Heart right ventricle (tissue), 16 donors: Measurements from ENCODE around the gene EMC9. TPM values are rescaled to one million over a fixed set of nuclear protein-coding genes. Genes with fewer than 3 reads are reported as not detected.

Experiments
- ATAC-seq, 8 donors: fragments of 200-7000 bp; cut with Tn5 transposase; one replicate each; pipeline ENCODE4 v1.9.1; 2020; ENCODE audit warnings: mild to moderate bottlenecking in 8 of 8, moderate library complexity in 8 of 8, moderate number of reproducible peaks in 1 of 8
- DNase-seq, 2 donors: peaks; one replicate each; pipeline ENCODE4 v3.0.0-alpha.2; 2020
- H3K27ac ChIP-seq, 10 donors: fragments of 200-600 bp; sonication (generic) in 2 of 10; one replicate each; pipeline versions ENCODE4 v1.5.0 to v1.8.0; 2020 to 2022; ENCODE audit warnings: mild to moderate bottlenecking in 3 of 10
- H3K27me3 ChIP-seq, 7 donors: fragments of 200-600 bp; one replicate each; pipeline ENCODE4 v1.8.0; 2021 to 2022; ENCODE audit warnings: mild to moderate bottlenecking in 2 of 7
- H3K36me3 ChIP-seq, 9 donors: fragments of 200-600 bp; sonication (generic) in 1 of 9; one replicate each; pipeline versions ENCODE4 v1.5.0 to v1.8.0; 2020 to 2022; ENCODE audit warnings: mild to moderate bottlenecking in 2 of 9
- H3K4me1 ChIP-seq, 9 donors: fragments of 200-600 bp; sonication (generic) in 1 of 9; one replicate each; pipeline versions ENCODE4 v1.5.0 to v1.8.0; 2020 to 2022; ENCODE audit warnings: mild to moderate bottlenecking in 4 of 9
- H3K4me3 ChIP-seq, 10 donors: fragments of 200-600 bp; sonication (generic) in 2 of 10; one replicate each; pipeline versions ENCODE4 v1.5.0 to v1.8.0; 2020 to 2022; ENCODE audit warnings: mild to moderate bottlenecking in 7 of 10, moderate library complexity in 2 of 10
- H3K9me3 ChIP-seq, 11 donors: fragments of 200-600 bp in 10 of 11; sonication (generic) in 2 of 11; one replicate each; pipeline versions ENCODE4 v1.5.0 to v1.8.0; 2013 to 2022; ENCODE audit warnings: mild to moderate bottlenecking in 2 of 11, control low read depth in 1 of 11, moderate library complexity in 1 of 11
- CTCF ChIP-seq, 9 donors: fragments of 200-600 bp; sonication (generic) in 2 of 9; IDR thresholded peaks; one replicate each; pipeline versions ENCODE4 v1.5.0 to v1.8.0; 2021 to 2022; ENCODE audit warnings: antibody characterized with exemption in 9 of 9, mild to moderate bottlenecking in 5 of 9, moderate library complexity in 1 of 9
- WGBS, 2 donors: extraction: QIAGEN DNeasy Blood & Tissue Kit; methylation state at CpG; one replicate each; pipeline ENCODE4 v1.1.7; 2013; ENCODE audit warnings: inconsistent platforms in 1 of 2; 5-methylcytosine and 5-hydroxymethylcytosine counted together
- intact Hi-C, 10 donors: fragments of 100-400 bp; cut with DNase I; formaldehyde crosslinking; loops; one replicate each; pipeline versions ENCODE4 v1.11.1 to v1.14.2; 2022
- polyA plus RNA-seq, 2 donors: library from polyadenylated mRNA; stranded (reverse); fragments of 200-250 nt; gene quantifications; one replicate each; pipeline ENCODE4 v1.2.3, GENCODE V29; 2013
- total RNA-seq, 10 donors: library from RNA; stranded (reverse); fragmentation: NEBNext Ultra II Directional in 3 of 10; extraction: Animal tissue kit (Norgen Biotek cat#: 25700) in 3 of 10; gene quantifications; one replicate each; pipeline versions ENCODE4 v1.2.1 to v1.2.4, GENCODE V29; 2021 to 2023
- donor health status: Arrhythmogenic right ventricular cardiomyopathy.
- donor health status: ischemic (EF 13 %, LVEDD 7.1; RV severe dilation, severe dysfunction).
- donor health status: healthy with polysubstance abuse.
- donor health status: DM: no; HTN: yes; CAD: no.
- donor health status: DM: no; HTN: no; CAD: no.
- donor health status: ischemic (EF 25% LVEDD 6.9; RV normal size, moderate dysfunction).
- donor health status: ischemic (EF 25% LVEDD 5.7; RV mildly dilated, moderate dysfunction).
- donor health status: healthy.
- donor health status: DM: yes; HTN: yes; CAD: no.
- donor health status: Ischemic cardiomyopathy.
- donor health status: ischemic (EF 35%, LVEDD 5.7; RV mildly dilated, moderate dysfunction).
- donor health status: nonischemic (EF 11% LVEDD 7.7; RV severe dilation, severe dysfunction).
- donor health status: DM: yes; HTN: yes; CAD: no.
- donor health status: PGD.
- donor health status: ischemic (EF 29% LVEDD 5.4; RV normal size, mild dysfunction).
- donor health status: nonischemic (EF 23%, LVEDD 6.1; RV moderate dilation, normal function).

EMC9 gene
- total and polyA plus RNA-seq, 12 donors = 10.2 to 44.3 (median 14.4) TPM

GRCh38 chr14:24114532-24115421 is 26.6 kb downstream of the EMC9 start, which contains the start of the genes DCAF11 and NRL:
TSS of gene DCAF11 (plus strand) at chr14:24114777. CDS start at chr14:24115595, 818 bp downstream.
TSS of gene NRL (minus strand) at chr14:24114949. CDS start at chr14:24082848, 32,101 bp downstream.
- TF ChIP-seq CTCF (IDR thresholded peaks at IDR 0.05) = peak in 2 of 9 donors; percentile 6 to 15
- H3K27me3 ChIP-seq = no peaks in the 10 kb centered on the region
- peaks cover 0 to 36% (median 29%) of the 10 kb centered on the region in 9 donors for H3K36me3 ChIP-seq
- H3K4me1 ChIP-seq = peaks cover 6 to 32% (median 17%) of the 10 kb centered on the region in 9 donors
- ATAC-seq (peak; percentile 94 to 96 (median 96)), DNase-seq (peak; percentile 98 to 99)
- WGBS, 2 donors = 0% methylated on average over 64 to 65 of the region's 65 CpGs
- H3K27ac ChIP-seq = peak within 1 kb of the TSS; percentile 90 to 99 (median 98)
- peak within 1 kb of the TSS; percentile 34 to 80 (median 69) for H3K4me3 ChIP-seq
- H3K9me3 ChIP-seq = no peaks in the 10 kb centered on the region
- intact Hi-C loops = loop anchor here in 4 of 10 donors (1.0 to 5.0 kb wide), 6 partner anchors 16 to 48 kb away; partner anchors contain the start of genes PSME2 (in 3 of the 4), RNF31 (in 3 of the 4), FITM1 (in 2 of the 4) and EMC9 (in 1 of the 4)

GRCh38 chr14:24113801-24114531 is 27.4 kb downstream of the EMC9 start:
- H3K27ac ChIP-seq = peak overlapping the region; percentile 90 to 99 (median 98)
- no peak for TF ChIP-seq CTCF (IDR thresholded peaks at IDR 0.05)
- peaks cover 6 to 35% (median 17%) of the 10 kb centered on the region in 9 donors for H3K4me1 ChIP-seq
- H3K9me3 ChIP-seq = no peaks in the 10 kb centered on the region
- peak; percentile 39 to 76 (median 64) for ATAC-seq
- whole genome bisulfite sequencing, 2 donors = 0% methylated on average over 42 of the region's 42 CpGs
- H3K36me3 ChIP-seq = peaks cover 0 to 28% (median 21%) of the 10 kb centered on the region in 9 donors
- intact Hi-C loops = loop anchor here in 4 of 10 donors (2.0 to 5.0 kb wide), 5 partner anchors 17 to 48 kb away; partner anchors contain the start of genes PSME2 (in 3 of the 4), RNF31 (in 3 of the 4), FITM1 (in 2 of the 4) and EMC9 (in 1 of the 4)
- DNase-seq = peak; percentile 82 to 91
- H3K4me3 ChIP-seq = peak overlapping the region; percentile 24 to 80 (median 69)
- no peaks in the 10 kb centered on the region for H3K27me3 ChIP-seq

GRCh38 chr14:24113379-24113800 is 28.0 kb downstream of the EMC9 start:
- 20 to 21% methylated on average over 15 of the region's 15 CpGs for WGBS, 2 donors
- no peak for TF ChIP-seq CTCF (IDR thresholded peaks at IDR 0.05)
- Histone ChIP-seq H3K27me3 (no peaks in the 10 kb centered on the region), H3K4me1 (peaks cover 6 to 41% (median 19%) of the 10 kb centered on the region in 9 donors), H3K27ac (peak overlapping the region; percentile 90 to 99 (median 98)), H3K36me3 (peaks cover 0 to 22% (median 15%) of the 10 kb centered on the region in 9 donors), H3K9me3 (no peaks in the 10 kb centered on the region), H3K4me3 (peak overlapping the region; percentile 24 to 80 (median 69))
- DNase-seq (no peak), ATAC-seq (peak in 4 of 8 donors; percentile 0 to 4 (median 2))
- intact Hi-C loops = loop anchor here in 3 of 10 donors (5.0 kb wide), 2 partner anchors 34 to 49 kb away; partner anchors contain the start of genes PSME2 (in 2 of the 3), RNF31 (in 2 of the 3) and IRF9 (in 1 of the 3)
